Left kidney (tissue), 2 donors: ENCODE results near the gene LBX2. TPM values are rescaled to one million over a fixed set of nuclear protein-coding genes. Genes with fewer than 3 reads are reported as not detected.

Experiments used
- DNase-seq: peaks from one replicate; pipeline ENCODE4 v3.0.0-alpha.2; 2013
- polyA plus RNA-seq: library from polyadenylated mRNA; unstranded; fragments of 120-200 nt; gene quantifications from one replicate; pipeline ENCODE4 v1.2.1, GENCODE V29; 2013; ENCODE audit not compliant: insufficient read length

The LBX2 gene
- polyA plus RNA-seq, 1 donor = 3.1 TPM

DNA sequence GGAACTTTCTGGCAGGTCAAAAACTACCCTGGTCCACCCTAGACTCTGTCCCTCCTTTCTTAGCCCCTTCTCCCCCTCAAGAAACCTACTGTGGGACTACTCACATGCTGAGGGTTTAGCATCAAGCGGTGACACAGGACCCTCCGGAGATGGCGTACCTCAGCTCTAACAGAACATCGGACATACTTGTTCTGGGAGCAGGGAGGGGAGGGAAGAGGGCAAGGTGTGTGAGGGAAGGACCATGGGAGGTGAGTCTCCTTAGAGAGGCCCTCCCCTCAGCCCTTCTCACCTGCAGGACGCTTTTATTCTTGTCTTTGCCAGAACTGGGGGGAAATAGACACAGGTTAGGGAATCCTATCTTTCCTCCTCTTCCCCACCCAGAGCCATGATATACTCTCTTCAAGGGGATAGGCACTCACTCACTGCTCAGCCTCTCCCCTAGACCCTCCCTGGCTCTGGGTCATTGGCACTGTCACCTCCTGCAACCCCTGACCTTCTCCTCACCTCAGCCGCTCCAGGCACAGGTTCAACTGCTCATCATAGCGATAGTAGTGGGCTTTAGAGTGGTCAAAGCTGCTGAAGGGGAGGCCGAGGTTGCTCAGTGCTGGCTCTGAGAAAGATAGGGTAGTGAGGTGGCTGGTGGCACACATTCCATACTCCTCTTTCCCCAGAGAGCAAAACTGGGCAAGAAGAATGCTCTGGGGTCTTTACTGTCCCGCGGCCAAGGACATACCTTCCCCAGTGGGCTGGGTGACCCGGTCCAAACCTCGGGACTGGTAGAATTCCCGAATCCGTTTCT lies 6.2 kb upstream of the LBX2 start:
- DNase-seq = no peak

DNA sequence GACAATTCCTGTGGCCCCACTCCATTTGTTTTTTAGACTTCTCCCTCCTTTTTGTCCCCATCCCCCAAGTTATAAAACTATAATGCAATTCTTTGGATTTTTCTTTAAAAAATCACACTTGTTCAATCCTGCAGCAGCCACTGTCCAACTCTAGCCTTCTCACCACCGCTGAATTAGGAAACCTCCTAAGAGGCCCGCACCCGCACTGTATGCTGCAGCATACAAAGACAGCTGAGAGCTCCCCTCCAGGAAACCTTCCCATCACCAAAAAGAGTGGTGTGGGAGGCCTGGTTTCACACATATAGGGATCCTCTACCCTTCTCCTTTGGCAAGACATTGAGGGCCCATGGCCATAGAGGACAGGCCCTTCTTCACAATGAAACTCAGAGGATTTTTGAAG lies 5.2 kb upstream of the LBX2 start:
- no peak for DNase-seq

DNA sequence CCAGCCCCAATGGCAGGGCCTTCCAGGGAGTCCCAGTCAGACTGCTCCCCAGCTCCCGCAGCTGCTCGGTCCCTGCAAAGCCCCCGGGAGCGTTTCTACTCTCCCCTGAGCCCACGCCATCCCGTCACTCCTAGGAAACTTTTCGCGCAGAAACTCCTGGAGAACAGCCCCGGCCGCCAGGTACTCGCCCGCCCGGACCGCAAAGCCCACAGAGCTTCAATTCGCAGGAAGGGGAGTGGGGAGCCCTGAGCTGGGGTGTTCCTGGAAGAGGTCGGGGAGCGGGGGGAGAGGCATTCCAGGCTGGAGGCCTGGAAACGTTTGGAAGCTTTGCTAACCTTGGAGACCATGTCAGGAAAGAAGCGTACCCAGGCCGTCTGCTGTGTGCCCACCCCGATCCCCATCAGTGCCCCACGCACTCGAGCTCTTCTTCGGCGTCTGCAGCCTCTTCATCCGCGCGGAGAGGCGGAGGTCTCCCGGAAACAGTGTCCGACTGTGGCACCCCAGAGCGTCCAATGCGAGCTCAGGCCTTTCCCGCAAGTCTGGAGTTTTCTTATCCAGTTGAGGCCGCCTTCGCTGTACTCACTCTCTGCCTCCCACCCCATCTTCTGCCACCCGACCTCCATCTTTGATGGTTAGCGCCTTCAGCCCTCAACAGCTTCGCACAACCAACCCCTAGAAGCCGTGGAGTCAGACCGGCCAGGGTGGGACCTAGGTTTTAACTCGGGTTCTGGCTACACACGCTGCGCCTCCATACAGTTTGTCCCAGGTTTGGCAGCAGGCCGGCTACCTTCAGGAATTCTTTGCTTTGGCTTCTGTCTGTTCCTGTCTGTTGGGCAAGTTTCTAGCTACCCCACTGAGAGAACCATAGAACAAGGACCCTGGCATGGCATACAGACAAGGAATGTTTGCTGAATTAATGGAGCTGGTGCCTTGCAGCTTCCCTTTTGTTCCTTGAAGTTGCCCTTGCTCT lies 4.4 kb upstream of the LBX2 start:
- no peak for DNase-seq

GRCh38 chr2:74502720-74503505 lies 3.5 kb upstream of the LBX2 start:
- DNase-seq = no peak

DNA sequence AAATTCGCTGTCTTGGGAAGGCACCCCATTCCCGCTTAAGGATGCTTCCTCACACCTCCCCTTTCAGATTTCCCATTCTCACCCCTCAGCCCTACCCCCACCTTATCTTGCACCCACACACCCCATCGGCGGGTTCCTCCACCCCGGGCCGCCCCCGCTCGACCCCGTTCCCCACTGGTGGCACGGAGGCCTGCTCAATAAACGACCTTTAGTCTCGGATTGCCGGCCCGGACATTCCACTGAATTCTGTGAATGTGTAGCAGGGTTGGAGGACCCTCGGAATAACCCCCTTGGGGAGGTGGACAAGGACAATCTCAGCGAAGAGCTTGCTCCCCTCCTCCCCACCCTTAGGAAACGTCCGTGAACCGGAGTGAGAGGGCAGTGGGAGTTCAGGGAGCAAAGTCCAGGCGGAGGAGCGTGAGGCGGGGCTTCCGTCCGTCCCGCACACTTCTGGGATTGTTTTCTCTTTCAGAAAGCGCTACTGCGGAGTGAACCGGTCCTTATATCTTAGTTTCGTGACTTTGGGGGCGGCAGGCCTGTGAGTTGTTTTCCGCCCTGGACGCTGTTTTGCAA lies 2.8 kb upstream of the LBX2 start:
- DNase-seq = no peak

GRCh38 chr2:74501335-74502071 lies 2.1 kb upstream of the LBX2 start:
- no peak for DNase-seq

- no peak for DNase-seq
Measured at GRCh38 chr2:74500578-74500946, 1.2 kb upstream of the LBX2 start.

GRCh38 chr2:74499940-74500577 lies 656 bp upstream of the LBX2 start:
- DNase-seq = no peak

- no peak for DNase-seq
Measured at GRCh38 chr2:74498500-74499266, 720 bp downstream of the LBX2 start.

DNA sequence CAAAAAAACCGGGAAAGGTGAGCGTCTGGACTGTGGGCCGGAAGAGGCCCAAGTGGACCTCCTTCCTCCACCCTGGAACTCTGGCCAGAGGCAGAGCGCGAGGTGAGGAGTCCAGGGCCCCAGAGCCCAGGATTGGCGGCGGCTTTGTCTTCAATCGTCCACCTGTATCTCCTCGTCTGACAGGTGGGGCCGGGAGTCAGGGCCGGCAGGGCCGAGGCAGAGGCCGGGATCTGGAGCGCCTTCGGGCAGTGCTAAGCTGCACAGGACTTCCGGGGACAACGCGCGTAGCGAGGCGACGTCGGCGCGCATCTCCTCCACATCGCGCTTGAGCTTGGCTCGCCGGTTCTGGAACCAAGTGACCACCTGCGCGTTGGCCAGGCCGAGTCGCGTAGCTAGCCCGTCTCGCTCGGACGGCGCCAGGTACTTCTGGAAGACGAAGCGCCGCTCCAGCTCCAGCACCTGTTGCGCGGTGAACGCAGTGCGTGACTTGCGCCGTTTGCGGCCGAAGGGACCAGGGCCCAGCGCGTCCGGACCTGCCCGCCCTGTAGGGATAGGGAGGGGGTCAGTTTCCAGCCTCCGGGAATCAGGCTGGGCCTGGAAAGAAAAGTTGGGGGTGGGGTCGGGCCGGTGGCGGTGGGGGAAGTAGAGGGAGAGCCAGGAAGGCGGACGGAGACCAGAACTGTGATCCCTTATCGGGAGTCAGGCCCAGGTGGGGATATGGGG lies 1.5 kb downstream of the LBX2 start:
- no peak for DNase-seq

- DNase-seq = no peak
Measured at GRCh38 chr2:74496997-74497776, 2.2 kb downstream of the LBX2 start.

GRCh38 chr2:74495440-74495839 lies 4.0 kb downstream of the LBX2 start:
- DNase-seq = no peak

DNA sequence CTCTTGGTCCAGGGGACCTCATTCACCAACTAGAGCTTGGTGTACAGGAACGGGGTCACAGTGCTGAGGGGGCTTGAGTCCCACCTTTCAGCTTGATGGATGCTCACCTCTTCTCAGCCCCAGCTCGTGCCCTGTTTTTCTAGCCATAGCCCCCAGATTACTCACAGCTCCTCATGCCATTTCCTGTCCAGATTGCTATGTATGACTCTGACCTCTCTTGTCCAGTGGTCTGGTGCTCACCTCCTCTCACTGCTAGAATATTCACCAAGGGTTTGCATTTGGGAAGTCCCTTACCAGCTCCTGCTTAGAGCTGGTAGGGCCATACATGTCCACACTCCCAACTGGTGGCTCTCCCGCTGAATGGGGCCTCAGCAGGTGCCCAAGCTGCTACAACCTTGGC lies 5.9 kb downstream of the LBX2 start:
- no peak for DNase-seq

GRCh38 chr2:74491648-74492544 lies 7.5 kb downstream of the LBX2 start:
- no peak for DNase-seq

DNA sequence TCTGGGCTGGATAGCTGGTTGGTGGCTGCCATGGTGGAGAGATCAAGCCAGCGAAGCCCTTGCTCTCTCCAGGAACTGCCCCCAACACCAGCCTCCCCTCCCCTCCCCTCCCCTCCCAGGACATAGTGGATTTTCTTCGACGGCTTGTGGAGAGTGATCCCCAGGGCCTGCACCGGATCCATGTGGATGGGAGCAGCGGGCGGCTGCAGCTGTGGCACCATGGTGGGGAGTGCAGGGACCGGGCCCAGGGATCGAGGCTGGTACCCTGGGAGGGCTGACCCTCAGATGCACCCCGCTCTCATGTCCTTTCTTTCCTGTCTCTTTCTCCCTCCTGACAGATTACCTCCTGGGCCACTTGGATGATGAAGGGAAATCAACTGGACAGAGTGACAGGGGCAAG lies 9.5 kb downstream of the LBX2 start:
- no peak for DNase-seq

DNA sequence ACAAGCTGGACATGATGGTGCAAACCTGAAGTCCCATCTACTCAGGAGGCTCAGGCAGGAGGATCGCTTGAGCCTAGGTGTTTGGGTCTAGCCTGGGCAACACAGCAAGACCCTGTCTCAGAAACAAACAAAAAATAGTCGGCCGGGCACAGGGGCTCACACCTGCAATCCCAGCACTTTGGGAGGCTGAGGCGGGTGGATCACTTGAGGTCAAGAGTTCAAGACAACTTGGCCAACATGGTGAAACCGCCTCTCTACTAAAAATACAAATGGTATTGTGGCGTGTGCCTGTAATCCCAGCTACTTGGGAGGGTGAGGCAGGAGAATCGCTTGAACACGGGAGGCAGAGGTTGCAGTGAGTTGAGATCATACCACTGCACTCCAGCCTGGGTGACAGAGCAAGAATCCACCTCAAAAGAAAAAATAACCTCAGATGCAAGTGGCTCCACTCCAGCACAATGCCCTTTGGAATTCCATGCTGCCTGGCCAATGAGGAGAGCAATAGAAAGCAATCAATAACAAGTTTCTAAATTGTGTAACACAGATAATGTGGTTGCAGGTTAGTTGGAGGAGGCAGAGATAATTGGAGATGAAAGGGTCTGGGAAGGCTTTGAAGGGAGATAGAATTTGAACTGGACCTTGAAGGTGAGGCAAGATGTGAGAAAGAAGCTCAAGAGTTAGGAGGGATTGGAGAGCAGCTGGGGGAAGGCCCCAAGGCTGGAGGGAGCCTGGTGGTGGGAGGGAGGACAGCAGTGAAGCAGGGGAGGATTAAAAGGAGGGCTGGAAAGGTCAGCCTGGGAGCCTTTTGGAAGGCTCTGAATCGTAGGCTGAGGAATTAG lies 10.5 kb downstream of the LBX2 start:
- no peak for DNase-seq
